Measurements from ENCODE around the gene NLGN3.

DNA sequence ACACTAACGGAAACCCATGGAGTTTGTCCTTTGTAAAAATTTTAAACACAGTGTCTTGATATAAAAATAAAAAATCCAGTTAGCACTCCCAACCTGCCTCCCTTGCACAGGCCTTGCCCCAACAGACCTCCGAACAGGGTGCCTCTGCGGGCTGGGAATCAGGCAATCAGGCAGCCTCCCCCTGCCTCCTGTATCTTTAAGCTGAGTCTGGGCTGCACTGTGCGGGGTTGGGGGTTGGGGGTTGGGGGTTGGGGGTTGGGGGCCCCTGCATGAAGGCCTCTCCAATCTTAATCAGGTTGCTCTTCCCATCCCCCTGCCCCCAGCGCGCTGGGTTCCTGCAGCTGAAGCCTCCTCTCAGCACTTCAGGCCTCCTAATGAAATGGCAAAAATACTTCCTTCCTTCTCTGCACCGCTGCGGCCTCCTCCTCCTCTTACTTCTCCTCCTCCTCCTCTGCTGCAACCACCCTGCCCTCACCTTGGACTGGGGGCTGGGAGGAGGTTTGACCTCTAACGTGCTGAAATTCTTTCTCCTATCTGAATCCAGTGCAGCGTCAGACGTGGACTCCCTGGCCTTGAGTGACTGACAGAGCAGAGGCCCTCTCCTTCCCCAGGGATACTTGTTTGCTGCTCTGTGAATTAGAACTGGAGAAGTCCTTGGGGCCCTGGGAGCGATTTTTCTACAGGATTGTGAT lies 26.6 kb downstream of the NLGN3 start:
- TF ChIP-seq, protein P1, sequence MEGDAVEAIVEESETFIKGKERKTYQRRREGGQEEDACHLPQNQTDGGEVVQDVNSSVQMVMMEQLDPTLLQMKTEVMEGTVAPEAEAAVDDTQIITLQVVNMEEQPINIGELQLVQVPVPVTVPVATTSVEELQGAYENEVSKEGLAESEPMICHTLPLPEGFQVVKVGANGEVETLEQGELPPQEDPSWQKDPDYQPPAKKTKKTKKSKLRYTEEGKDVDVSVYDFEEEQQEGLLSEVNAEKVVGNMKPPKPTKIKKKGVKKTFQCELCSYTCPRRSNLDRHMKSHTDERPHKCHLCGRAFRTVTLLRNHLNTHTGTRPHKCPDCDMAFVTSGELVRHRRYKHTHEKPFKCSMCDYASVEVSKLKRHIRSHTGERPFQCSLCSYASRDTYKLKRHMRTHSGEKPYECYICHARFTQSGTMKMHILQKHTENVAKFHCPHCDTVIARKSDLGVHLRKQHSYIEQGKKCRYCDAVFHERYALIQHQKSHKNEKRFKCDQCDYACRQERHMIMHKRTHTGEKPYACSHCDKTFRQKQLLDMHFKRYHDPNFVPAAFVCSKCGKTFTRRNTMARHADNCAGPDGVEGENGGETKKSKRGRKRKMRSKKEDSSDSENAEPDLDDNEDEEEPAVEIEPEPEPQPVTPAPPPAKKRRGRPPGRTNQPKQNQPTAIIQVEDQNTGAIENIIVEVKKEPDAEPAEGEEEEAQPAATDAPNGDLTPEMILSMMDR (IDR thresholded peaks at IDR 0.05; ENCODE audit: poor library complexity, severe bottlenecking) = no peak
- TF ChIP-seq, protein P2, sequence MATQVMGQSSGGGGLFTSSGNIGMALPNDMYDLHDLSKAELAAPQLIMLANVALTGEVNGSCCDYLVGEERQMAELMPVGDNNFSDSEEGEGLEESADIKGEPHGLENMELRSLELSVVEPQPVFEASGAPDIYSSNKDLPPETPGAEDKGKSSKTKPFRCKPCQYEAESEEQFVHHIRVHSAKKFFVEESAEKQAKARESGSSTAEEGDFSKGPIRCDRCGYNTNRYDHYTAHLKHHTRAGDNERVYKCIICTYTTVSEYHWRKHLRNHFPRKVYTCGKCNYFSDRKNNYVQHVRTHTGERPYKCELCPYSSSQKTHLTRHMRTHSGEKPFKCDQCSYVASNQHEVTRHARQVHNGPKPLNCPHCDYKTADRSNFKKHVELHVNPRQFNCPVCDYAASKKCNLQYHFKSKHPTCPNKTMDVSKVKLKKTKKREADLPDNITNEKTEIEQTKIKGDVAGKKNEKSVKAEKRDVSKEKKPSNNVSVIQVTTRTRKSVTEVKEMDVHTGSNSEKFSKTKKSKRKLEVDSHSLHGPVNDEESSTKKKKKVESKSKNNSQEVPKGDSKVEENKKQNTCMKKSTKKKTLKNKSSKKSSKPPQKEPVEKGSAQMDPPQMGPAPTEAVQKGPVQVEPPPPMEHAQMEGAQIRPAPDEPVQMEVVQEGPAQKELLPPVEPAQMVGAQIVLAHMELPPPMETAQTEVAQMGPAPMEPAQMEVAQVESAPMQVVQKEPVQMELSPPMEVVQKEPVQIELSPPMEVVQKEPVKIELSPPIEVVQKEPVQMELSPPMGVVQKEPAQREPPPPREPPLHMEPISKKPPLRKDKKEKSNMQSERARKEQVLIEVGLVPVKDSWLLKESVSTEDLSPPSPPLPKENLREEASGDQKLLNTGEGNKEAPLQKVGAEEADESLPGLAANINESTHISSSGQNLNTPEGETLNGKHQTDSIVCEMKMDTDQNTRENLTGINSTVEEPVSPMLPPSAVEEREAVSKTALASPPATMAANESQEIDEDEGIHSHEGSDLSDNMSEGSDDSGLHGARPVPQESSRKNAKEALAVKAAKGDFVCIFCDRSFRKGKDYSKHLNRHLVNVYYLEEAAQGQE (IDR thresholded peaks at IDR 0.05; ENCODE audit: borderline replicate concordance) = no peak
- TF ChIP-seq POLR2AphosphoS5 (IDR thresholded peaks at IDR 0.05) = no peak

Measured in neural cell (in vitro differentiated cells).